HG03097 (cell line): ENCODE data around the gene ZGLP1.
"Not testable (repeated sequence)": the region's sequence is repeated elsewhere in the genome, so short reads cannot be mapped to it uniquely, and the experiment has no call there.

Experiments used
- ATAC-seq: cut with Tn5 transposase; IDR thresholded peaks from one replicate; pipeline ENCODE4 v1.9.1; 2021; ENCODE audit not compliant: unreplicated experiment, low FRiP score

Gene ZGLP1

GRCh38 chr19:10283301-10284064 is 26.1 kb downstream of the ZGLP1 start:
- no peak for ATAC-seq

DNA sequence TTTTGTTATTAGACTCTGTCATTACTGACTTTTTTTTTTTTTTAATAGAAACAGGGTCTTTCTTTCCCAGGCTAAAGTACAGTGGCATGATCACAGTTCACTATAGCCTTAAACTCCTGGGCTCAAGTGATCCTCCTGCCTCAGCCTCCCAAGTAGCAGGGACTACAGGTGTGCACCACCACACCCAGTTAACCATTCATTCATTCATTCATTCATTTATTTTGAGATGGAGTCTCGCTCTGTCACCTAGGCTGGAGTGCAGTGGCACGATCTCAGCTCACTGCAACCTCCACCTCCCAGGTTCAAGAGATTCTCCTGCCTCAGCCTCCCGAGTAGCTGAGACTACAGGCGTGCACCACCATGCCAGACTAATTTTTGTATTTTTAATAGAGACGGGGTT is 27.6 kb downstream of the ZGLP1 start:
- not testable (repeated sequence) for ATAC-seq

- no peak for ATAC-seq
Measured at GRCh38 chr19:10279737-10280442, 29.7 kb downstream of the ZGLP1 start.

DNA sequence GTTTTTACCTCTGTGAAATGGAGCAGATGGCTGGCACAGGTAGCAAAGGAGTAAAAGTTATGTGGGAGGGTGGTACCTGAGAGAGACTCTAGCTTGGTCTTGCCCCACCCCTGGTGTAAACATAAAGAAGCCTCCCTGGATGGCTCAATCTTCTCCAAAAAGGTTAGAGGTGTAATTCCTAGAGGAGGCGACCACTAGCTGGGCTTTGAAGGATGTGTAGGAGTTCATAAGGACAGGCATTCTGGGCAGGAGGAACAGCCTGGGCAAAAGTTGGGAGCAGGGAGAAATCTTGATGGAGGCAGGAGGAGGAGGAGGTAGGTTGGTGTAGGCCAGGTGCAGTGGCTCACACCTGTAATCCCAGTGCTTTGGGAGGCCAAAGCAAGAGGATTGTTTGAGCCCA is 30.7 kb downstream of the ZGLP1 start:
- no peak for ATAC-seq

DNA sequence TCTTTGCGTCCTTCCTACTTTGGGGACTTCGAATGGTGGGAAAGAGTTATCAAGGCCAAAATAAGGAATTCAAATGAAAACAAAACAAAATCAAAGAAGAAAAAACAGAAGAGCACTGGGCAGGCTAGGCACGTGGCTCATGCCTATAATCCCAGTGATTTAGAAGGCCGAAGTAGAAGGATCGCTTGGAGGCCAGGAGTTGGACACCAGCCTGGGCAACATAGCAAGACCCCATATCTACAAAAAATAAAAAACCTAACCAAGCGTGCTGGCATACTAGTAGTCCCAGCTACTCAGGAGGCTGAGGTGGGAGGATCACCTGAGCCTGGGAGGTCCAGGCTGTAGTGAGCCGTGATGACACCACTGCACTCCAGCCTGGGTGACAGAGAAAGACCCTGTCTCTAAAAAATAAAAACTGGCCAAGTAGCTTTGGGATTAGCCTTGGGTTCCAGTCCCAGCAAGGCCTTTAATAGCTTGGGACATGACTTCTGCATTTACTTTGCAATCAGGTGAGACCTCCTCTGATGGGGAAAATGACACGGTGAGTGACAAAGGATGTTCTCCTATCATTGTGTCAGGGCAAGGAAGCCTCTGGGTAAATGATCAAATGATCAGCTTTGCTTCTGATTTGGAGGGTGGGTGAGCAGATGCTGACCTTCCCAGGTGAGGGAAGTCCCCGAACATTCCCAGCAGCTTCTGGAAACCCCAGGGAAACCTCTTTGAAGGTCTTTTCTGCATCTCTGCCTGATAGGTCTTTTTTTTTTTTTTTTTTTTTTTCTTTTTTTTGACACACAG is 31.6 kb downstream of the ZGLP1 start:
- ATAC-seq: no peak

GRCh38 chr19:10274589-10274988 is 35.0 kb downstream of the ZGLP1 start:
- ATAC-seq: no peak

DNA sequence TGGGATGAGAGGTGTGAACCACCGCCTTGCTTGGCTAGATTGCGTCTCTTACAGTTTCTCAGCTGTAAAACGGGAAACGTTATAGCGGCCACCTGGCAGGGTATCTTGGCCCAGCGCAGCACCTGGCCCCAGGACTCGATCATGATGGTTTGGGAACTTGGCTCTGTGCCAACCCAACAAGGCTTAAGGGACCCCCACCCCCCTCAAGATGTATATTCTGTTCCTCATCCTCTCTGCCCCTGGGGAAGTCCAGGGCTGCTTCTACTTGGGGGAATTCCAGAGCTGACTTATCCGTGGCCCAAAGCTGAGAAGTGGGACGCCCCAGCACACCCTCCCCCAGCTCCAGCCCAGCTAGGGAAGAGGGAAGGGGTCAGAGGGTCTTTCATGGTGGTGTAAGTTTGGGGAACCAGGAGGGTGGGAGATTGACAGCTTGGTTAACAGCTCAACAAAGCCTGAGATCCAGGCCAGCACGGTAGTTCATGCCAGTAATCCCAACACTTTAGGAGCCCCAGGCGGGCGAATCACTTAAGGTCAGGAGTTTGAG is 38.0 kb downstream of the ZGLP1 start:
- ATAC-seq: peak; percentile 20

DNA sequence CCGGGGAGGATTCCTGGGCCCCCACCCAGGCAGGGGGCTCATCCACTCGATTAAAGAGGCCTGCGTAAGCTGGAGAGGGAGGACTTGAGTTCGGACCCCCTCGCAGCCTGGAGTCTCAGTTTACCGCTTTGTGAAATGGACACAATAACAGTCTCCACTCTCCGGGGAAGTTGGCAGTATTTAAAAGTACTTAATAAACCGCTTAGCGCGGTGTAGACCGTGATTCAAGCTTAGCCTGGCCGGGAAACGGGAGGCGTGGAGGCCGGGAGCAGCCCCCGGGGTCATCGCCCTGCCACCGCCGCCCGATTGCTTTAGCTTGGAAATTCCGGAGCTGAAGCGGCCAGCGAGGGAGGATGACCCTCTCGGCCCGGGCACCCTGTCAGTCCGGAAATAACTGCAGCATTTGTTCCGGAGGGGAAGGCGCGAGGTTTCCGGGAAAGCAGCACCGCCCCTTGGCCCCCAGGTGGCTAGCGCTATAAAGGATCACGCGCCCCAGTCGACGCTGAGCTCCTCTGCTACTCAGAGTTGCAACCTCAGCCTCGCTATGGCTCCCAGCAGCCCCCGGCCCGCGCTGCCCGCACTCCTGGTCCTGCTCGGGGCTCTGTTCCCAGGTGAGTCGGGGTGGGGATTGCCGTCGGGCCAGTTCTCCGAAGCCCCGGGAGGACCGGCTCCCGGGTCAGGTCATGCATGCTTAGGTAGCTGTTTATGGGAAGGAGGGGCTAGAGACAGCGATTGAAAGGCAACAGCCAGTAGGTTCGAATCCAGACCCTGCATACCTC is 38.8 kb downstream of the ZGLP1 start, which contains the start of gene ICAM1:
ICAM1 (plus strand) TSS at position 505 of the 779 bp plus-strand sequence; CDS start at position 545, 40 bp downstream.
- ATAC-seq: peak; percentile 45

- peak; percentile 36 for ATAC-seq
Measured at GRCh38 chr19:10270180-10270615, 39.4 kb downstream of the ZGLP1 start.

GRCh38 chr19:10269333-10270179 is 40.1 kb downstream of the ZGLP1 start:
- peak; percentile 30 for ATAC-seq

GRCh38 chr19:10268071-10268470 is 41.5 kb downstream of the ZGLP1 start:
- ATAC-seq: no peak

DNA sequence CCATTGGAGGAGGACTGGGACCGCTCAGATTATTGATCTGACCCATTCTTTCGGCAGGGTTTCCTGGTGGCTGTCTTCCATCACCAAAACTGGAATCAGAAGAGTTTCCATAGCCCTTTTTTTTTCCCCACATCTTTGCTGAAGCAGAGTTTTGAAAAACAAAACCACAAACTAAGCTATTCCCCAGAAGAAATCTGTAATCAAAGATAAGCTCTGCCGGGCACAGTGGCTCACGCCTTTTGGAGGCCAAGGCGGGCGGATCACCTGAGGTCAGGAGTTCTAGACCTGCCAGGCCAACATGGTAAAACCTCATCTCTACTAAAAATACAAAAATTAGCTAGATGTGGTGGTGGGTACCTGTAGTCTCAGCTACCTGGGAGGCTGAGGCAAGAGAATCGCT is 42.9 kb downstream of the ZGLP1 start:
- no peak for ATAC-seq

DNA sequence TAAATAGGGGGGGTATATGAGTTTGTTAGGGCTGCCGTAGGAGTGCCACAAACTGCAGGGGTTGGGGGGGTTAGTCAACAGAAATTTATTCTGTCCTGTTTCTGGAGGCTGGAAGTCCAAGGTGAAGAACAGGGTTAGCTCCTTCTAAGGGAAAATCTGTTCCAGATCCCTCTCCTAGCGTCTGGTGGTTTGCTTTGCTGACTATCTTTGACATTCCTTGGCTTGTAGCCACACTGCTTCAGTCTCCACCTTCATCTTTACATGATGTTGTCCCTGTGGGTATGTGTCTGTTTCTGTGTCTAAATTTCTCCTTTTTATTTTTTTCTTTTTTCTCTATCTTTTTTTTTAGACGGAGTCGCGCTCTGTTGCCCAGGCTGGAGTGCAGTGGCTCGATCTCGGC is 46.8 kb downstream of the ZGLP1 start:
- no peak for ATAC-seq

DNA sequence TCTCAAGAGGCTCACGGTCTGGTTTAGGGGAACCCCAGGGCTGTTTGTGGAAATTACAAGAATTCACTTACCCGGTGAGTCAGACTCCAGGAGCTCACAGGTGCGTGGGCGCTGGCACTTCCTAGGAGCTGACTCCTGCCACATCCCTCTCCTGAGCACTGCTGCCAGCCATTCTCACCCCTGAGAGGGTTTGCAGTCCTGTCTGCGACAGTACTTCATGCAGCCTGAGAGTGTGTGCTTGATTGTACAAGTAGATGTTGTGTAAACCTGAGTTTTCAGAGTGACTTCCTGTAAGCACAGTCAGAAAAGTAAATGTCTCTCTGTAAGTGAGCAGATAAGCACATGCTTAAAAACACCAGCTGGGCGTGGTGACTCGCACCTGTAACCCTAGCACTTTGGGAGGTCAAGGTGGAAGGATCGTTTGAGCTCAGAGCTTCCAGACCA is 49.5 kb downstream of the ZGLP1 start:
- ATAC-seq: no peak

DNA sequence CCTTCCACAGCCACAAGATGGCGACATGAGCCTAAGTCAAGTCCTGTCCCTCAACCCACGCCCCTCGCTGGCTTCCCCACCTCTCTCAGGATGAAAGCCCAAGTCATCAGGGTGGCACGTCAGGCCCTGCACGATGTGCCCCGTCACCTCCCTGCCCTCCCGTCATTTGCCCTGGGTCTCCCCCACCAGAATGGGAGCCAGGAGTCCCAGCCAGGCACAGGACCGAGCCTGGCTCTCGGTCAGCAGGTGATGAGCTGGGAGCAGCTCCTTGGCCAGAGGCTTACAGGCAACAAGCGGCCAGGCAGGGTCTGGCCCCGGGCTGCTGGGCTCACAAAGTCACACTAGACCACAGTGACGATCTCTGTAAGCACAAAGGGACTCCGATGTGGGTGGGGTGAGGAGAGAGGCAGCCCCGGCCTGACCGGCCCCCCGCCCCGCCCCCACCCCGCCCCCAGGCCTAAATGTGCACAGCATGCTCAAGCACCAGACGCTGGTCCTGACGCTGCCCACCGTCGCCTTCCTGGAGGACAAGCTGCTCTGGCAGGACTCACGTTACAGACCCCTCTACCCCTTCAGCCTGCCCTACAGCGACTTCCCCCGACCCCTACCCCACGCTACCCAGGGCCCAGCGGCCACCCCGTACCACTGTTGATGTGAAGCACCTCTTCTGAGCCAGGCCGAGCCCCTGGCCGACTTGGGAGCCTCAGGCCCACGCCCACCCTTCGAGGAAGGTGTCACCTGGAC is 50.3 kb downstream of the ZGLP1 start:
- ATAC-seq: no peak

- no peak for ATAC-seq
Measured at GRCh38 chr19:10258080-10258710, 51.4 kb downstream of the ZGLP1 start.

DNA sequence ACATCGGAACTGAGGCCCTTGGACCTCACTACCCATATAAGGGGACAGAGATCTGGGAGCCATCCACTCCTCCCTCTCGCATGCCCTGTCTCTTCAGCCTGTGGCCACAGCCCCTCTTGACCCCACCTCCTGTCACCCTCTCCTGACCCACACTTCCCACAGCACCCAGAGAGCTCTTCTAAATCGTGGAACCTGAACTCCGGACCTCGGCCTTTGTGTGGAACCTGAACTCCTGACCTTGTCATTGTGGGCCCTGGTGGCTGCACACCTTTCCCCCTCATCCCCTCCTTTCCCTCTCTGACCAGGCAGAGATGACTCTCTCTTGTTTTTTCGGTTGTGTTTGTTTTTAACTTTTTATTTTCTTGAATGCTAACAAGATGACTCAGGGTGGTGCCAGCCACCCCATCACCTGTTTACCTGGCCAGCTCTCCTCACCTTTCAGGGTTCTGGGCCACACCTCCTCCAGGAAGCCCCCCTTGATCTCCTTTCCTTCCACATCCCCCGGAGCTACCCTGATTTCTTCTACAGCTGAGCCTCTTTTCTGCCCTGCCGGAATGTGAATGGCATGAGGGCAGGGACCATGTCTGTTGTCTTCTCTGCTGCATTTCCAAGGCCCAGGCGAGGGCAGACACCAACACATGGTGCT is 52.5 kb downstream of the ZGLP1 start:
- no peak for ATAC-seq
